ENCODE results near the gene TMEM145. TPM values are rescaled to one million over a fixed set of nuclear protein-coding genes. Genes with fewer than 3 reads are reported as not detected.

The TMEM145 gene
- total RNA-seq, 4 donors from 2014 or later = not detected

- no peaks in the 10 kb centered on the region for H3K27me3 ChIP-seq
- no peak overlapping the region for H3K4me3 ChIP-seq
- intact Hi-C loops (cut with DNase I) = no loop called here
- WGBS = 75% methylated on average over 7 of the region's 9 CpGs
- peak overlapping the region in 1 of 4 donors; percentile 33 for H3K27ac ChIP-seq (replicated peaks in 1 of 4)
- peaks cover 16 to 24% (median 22%) of the 10 kb centered on the region in 4 donors for H3K4me1 ChIP-seq
- TF ChIP-seq POLR2AphosphoS5 (IDR thresholded peaks at IDR 0.05) (no peak), EP300 (IDR thresholded peaks at IDR 0.05) (no peak), POLR2A (IDR thresholded peaks at IDR 0.05; ENCODE audit: low read depth) (no peak)
- TF ChIP-seq, protein P1, sequence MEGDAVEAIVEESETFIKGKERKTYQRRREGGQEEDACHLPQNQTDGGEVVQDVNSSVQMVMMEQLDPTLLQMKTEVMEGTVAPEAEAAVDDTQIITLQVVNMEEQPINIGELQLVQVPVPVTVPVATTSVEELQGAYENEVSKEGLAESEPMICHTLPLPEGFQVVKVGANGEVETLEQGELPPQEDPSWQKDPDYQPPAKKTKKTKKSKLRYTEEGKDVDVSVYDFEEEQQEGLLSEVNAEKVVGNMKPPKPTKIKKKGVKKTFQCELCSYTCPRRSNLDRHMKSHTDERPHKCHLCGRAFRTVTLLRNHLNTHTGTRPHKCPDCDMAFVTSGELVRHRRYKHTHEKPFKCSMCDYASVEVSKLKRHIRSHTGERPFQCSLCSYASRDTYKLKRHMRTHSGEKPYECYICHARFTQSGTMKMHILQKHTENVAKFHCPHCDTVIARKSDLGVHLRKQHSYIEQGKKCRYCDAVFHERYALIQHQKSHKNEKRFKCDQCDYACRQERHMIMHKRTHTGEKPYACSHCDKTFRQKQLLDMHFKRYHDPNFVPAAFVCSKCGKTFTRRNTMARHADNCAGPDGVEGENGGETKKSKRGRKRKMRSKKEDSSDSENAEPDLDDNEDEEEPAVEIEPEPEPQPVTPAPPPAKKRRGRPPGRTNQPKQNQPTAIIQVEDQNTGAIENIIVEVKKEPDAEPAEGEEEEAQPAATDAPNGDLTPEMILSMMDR (IDR thresholded peaks at IDR 0.05) = no peak
- no peaks in the 10 kb centered on the region for H3K9me3 ChIP-seq
- DNase-seq (ENCODE audit: extremely low spot score) = no peak
- peaks cover 5 to 61% (median 16%) of the 10 kb centered on the region in 4 donors for H3K36me3 ChIP-seq
Measured at GRCh38 chr19:42370068-42370520, 57.0 kb downstream of the TMEM145 start.

DNA sequence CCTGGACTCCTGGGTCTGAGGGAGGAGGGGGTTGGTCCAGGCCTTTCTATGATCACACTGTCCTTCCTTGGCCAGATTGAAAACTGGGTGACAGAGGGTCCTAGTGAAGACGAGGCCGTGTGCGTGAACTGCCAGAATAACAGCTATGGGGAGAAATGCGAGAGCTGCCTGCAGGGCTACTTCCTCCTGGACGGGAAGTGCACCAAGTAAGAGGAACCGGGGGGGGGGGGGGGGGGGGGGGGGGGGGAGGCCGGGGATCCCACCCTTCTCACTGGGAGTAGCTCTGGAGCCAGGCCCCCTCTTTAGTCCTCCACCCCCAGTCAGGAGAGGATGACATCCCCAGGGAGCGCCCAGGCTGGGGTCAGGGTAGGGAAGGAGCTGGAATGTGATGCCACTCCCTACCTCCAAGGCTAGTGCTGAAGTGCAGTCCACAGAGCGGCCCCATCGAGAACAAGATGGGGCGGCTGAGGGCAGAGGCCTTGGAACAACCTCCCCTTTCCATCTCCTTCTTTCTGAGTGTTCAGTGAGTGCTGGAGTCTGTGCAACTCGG, 57.6 kb downstream of the TMEM145 start:
- no peak for DNase-seq (ENCODE audit: extremely low spot score)
- TF ChIP-seq POLR2AphosphoS5 (IDR thresholded peaks at IDR 0.05) (no peak), EP300 (IDR thresholded peaks at IDR 0.05) (no peak), POLR2A (IDR thresholded peaks at IDR 0.05; ENCODE audit: low read depth) (no peak)
- TF ChIP-seq, protein P1 (IDR thresholded peaks at IDR 0.05) = no peak
- 59% methylated on average over 9 of the region's 12 CpGs for WGBS
- H3K36me3 ChIP-seq = peaks cover 5 to 67% (median 22%) of the 10 kb centered on the region in 4 donors
- H3K27ac ChIP-seq (replicated peaks in 1 of 4) = peak overlapping the region in 1 of 4 donors; percentile 33
- no peaks in the 10 kb centered on the region for H3K27me3 ChIP-seq
- intact Hi-C loops (cut with DNase I) = no loop called here
- H3K9me3 ChIP-seq = no peaks in the 10 kb centered on the region
- no peak overlapping the region for H3K4me3 ChIP-seq
- peaks cover 11 to 18% (median 16%) of the 10 kb centered on the region in 4 donors for H3K4me1 ChIP-seq

Small RNAs within 50 kb of the gene (small RNA-seq; reads per million reads assigned to genes)
- 0 reads per million in 3 donors for gene MIR8077

Other genes starting within 250 kb of the TMEM145 start
- gene GRIK5, start 243.1 kb upstream of the TMEM145 start, total RNA-seq = 10 to 100 TPM in 2 of 4 donors, 1 to 10 TPM in 2; 8.6 to 27.6 (median 13.8) TPM
- gene ZNF574, start 237.1 kb upstream of the TMEM145 start, total RNA-seq = 10 to 100 TPM; 15.0 to 28.4 (median 21.7) TPM
- gene POU2F2, start 180.9 kb upstream of the TMEM145 start, total RNA-seq = 1 to 10 TPM in 3 of 4 donors, under 1 TPM in 1; 0.52 to 2.5 (median 1.5) TPM
- gene DEDD2, start 95.6 kb upstream of the TMEM145 start, total RNA-seq = 10 to 100 TPM; 22.0 to 42.1 (median 31.2) TPM
- 1 to 10 TPM; 4.3 to 8.6 (median 7.1) TPM for gene ZNF526, start 93.0 kb upstream of the TMEM145 start, total RNA-seq
- gene GSK3A, start 70.7 kb upstream of the TMEM145 start, total RNA-seq = 10 to 100 TPM; 33.8 to 46.1 (median 41.8) TPM
- 10 to 100 TPM; 16.6 to 38.8 (median 35.5) TPM for gene ERF, start 58.2 kb upstream of the TMEM145 start, total RNA-seq
- 10 to 100 TPM; 37.8 to 74.2 (median 56.3) TPM for gene CIC, start 44.1 kb upstream of the TMEM145 start, total RNA-seq
- gene PRR19, start 11.2 kb upstream of the TMEM145 start, total RNA-seq = under 1 TPM in 2 of 4 donors, not detected in 2; 0.17 to 0.50 TPM
- 1 to 10 TPM in 3 of 4 donors, under 1 TPM in 1; 0.83 to 8.6 (median 7.2) TPM for gene PAFAH1B3, start 10.7 kb upstream of the TMEM145 start, total RNA-seq
- gene MEGF8, start 12.3 kb downstream of the TMEM145 start, total RNA-seq = 10 to 100 TPM; 18.2 to 46.2 (median 25.5) TPM
- gene CNFN, start 77.0 kb downstream of the TMEM145 start, total RNA-seq = 1 to 10 TPM in 1 of 4 donors, under 1 TPM in 1, not detected in 2; 0.92 to 2.5 TPM
- 10 to 100 TPM in 1 of 4 donors, 1 to 10 TPM in 3; 3.6 to 10.6 (median 5.9) TPM for gene LIPE, start 114.1 kb downstream of the TMEM145 start, total RNA-seq
- 1 to 10 TPM in 1 of 4 donors, not detected in 3; 1.2 TPM for gene CXCL17, start 129.6 kb downstream of the TMEM145 start, total RNA-seq
- 1 to 10 TPM; 1.2 to 3.1 (median 1.7) TPM for gene CEACAM1, start 215.2 kb downstream of the TMEM145 start, total RNA-seq

All from esophagus muscularis mucosa (tissue), 4 donors.